ENCODE results near the gene MPI. TPM values are rescaled to one million over a fixed set of nuclear protein-coding genes. Genes with fewer than 3 reads are reported as not detected.
"Not testable (repeated sequence)": the region's sequence is repeated elsewhere in the genome, so short reads cannot be mapped to it uniquely, and the experiment has no call there.

The MPI gene
- total RNA-seq, 2 donors from 2014 or later, result 45.6 to 65.5 TPM

GRCh38 chr15:74892931-74893330 lies 3.1 kb downstream of the MPI start:
- no peak for TF ChIP-seq CTCF (IDR thresholded peaks at IDR 0.05)
- no peak for DNase-seq (ENCODE audit: low spot score)
- Histone ChIP-seq H3K36me3 (peaks cover 6% of the 10 kb centered on the region), H3K27ac (no peak overlapping the region), H3K27me3 (replicated peaks; ENCODE audit: insufficient read depth) (no peaks in the 10 kb centered on the region), H3K4me1 (ENCODE audit: control insufficient read depth in 1 of 2, low read depth in 2 of 2) (peaks cover 12 to 18% of the 10 kb centered on the region in 2 donors), H3K4me3 (no peak overlapping the region), H3K9me3 (no peaks in the 10 kb centered on the region)
- no peak for ATAC-seq (ENCODE audit: insufficient number of reproducible peaks, low FRiP score, low read depth)

- peaks cover 6% of the 10 kb centered on the region for H3K36me3 ChIP-seq
- ATAC-seq (ENCODE audit: insufficient number of reproducible peaks, low FRiP score, low read depth) (no peak), DNase-seq (ENCODE audit: low spot score) (no peak)
These were observed 3.8 kb downstream of the MPI start for GRCh38 chr15:74893627-74894026.

GRCh38 chr15:74894383-74894782 lies 4.5 kb downstream of the MPI start:
- not testable (repeated sequence) for H3K4me3 ChIP-seq; H3K27ac ChIP-seq; H3K27me3 ChIP-seq (replicated peaks; ENCODE audit: insufficient read depth); H3K36me3 ChIP-seq; ATAC-seq (ENCODE audit: insufficient number of reproducible peaks, low FRiP score, low read depth); H3K9me3 ChIP-seq; DNase-seq (ENCODE audit: low spot score)
- H3K4me1 ChIP-seq (ENCODE audit: control insufficient read depth in 1 of 2, low read depth in 2 of 2), result peaks cover 8 to 11% of the 10 kb centered on the region in 2 donors

More at GRCh38 chr15:74893627-74894026, 3.8 kb downstream of the MPI start:
- no peak overlapping the region for H3K4me3 ChIP-seq
- TF ChIP-seq CTCF (IDR thresholded peaks at IDR 0.05), result no peak
- peaks cover 12 to 18% of the 10 kb centered on the region in 2 donors for H3K4me1 ChIP-seq (ENCODE audit: control insufficient read depth in 1 of 2, low read depth in 2 of 2)
- H3K27ac ChIP-seq, result no peak overlapping the region
- H3K9me3 ChIP-seq, result no peaks in the 10 kb centered on the region
- H3K27me3 ChIP-seq (replicated peaks; ENCODE audit: insufficient read depth), result no peaks in the 10 kb centered on the region

GRCh38 chr15:74895830-74896229 lies 6.0 kb downstream of the MPI start:
- Histone ChIP-seq H3K27me3 (replicated peaks; ENCODE audit: insufficient read depth) (no peaks in the 10 kb centered on the region), H3K36me3 (peaks cover 21% of the 10 kb centered on the region), H3K27ac (no peak overlapping the region), H3K4me3 (no peak overlapping the region), H3K9me3 (no peaks in the 10 kb centered on the region), H3K4me1 (ENCODE audit: control insufficient read depth in 1 of 2, low read depth in 2 of 2) (peaks cover under 1 to 2% of the 10 kb centered on the region in 2 donors)
- DNase-seq (ENCODE audit: low spot score) (no peak), ATAC-seq (ENCODE audit: insufficient number of reproducible peaks, low FRiP score, low read depth) (no peak)
- TF ChIP-seq CTCF (IDR thresholded peaks at IDR 0.05), result no peak

GRCh38 chr15:74896316-74896715 lies 6.5 kb downstream of the MPI start:
- Histone ChIP-seq H3K27ac (no peak overlapping the region), H3K9me3 (no peaks in the 10 kb centered on the region), H3K27me3 (replicated peaks; ENCODE audit: insufficient read depth) (no peaks in the 10 kb centered on the region), H3K4me1 (ENCODE audit: control insufficient read depth in 1 of 2, low read depth in 2 of 2) (peaks cover 0 to 1% of the 10 kb centered on the region in 2 donors), H3K4me3 (no peak overlapping the region), H3K36me3 (peaks cover 24% of the 10 kb centered on the region)
- ATAC-seq (ENCODE audit: insufficient number of reproducible peaks, low FRiP score, low read depth) (no peak), DNase-seq (ENCODE audit: low spot score) (no peak)
- no peak for TF ChIP-seq CTCF (IDR thresholded peaks at IDR 0.05)

- no peak overlapping the region for H3K27ac ChIP-seq
- DNase-seq (ENCODE audit: low spot score) (no peak), ATAC-seq (ENCODE audit: insufficient number of reproducible peaks, low FRiP score, low read depth) (no peak)
- no peaks in the 10 kb centered on the region for H3K9me3 ChIP-seq
- no peaks in the 10 kb centered on the region for H3K27me3 ChIP-seq (replicated peaks; ENCODE audit: insufficient read depth)
- peaks cover 26% of the 10 kb centered on the region for H3K36me3 ChIP-seq
- no peak for TF ChIP-seq CTCF (IDR thresholded peaks at IDR 0.05)
- no peak overlapping the region for H3K4me3 ChIP-seq
- H3K4me1 ChIP-seq (ENCODE audit: control insufficient read depth in 1 of 2, low read depth in 2 of 2), result peaks cover 4 to 6% of the 10 kb centered on the region in 2 donors
These were observed 7.5 kb downstream of the MPI start for GRCh38 chr15:74897300-74897701.
